Neural cell (in vitro differentiated cells): ENCODE results near the gene PRLH. TPM values are rescaled to one million over a fixed set of nuclear protein-coding genes. Genes with fewer than 3 reads are reported as not detected.

Source experiments
- H2AFZ ChIP-seq: fragments of 200-600, 300-800 bp; sonication (generic), shearing (Covaris generic); 2 replicates; pipeline ENCODE4 v1.6.0; 2014; ENCODE audit warnings: low read depth, mild to moderate bottlenecking, antibody characterized with exemption, low read length, moderate library complexity
- H3F3A ChIP-seq: fragments of 200-600 bp; shearing (Covaris generic); 2 replicates; pipeline ENCODE4 v1.6.1; 2016; ENCODE audit warnings: mild to moderate bottlenecking, moderate library complexity, mixed read lengths, antibody characterized with exemption, low read length; ENCODE audit not compliant: insufficient read depth, poor library complexity, severe bottlenecking
- H3K27ac ChIP-seq: fragments of 200-600, 300-800 bp; sonication (generic), shearing (Covaris generic); 2 replicates; pipeline ENCODE4 v1.5.1; 2014; ENCODE audit warnings: mild to moderate bottlenecking, low read length, moderate library complexity
- H3K27me3 ChIP-seq: fragments of 300-800, 200-600 bp; sonication (generic), shearing (Covaris generic); 2 replicates; pipeline ENCODE4 v1.6.0; 2014; ENCODE audit warnings: mild to moderate bottlenecking, low read depth, low read length, moderate library complexity; ENCODE audit not compliant: insufficient read depth
- H3K36me3 ChIP-seq: fragments of 300-800, 200-600 bp; sonication (generic), shearing (Covaris generic); 2 replicates; pipeline ENCODE4 v1.5.1; 2014; ENCODE audit warnings: mild to moderate bottlenecking, antibody characterized with exemption, low read length, moderate library complexity; ENCODE audit not compliant: insufficient read depth
- H3K4me2 ChIP-seq: fragments of 300-800, 200-600 bp; sonication (generic), shearing (Covaris generic); 2 replicates; pipeline ENCODE4 v1.6.0; 2014; ENCODE audit warnings: mild to moderate bottlenecking, low read length
- H3K4me3 ChIP-seq: fragments of 300-800, 200-600 bp; sonication (generic), shearing (Covaris generic); 2 replicates; pipeline ENCODE4 v1.5.1; 2014; ENCODE audit warnings: mild to moderate bottlenecking, low read length, moderate library complexity
- H3K79me2 ChIP-seq: fragments of 200-600 bp; shearing (Covaris generic); replicated peaks from 2 replicates; pipeline ENCODE4 v1.6.0; 2014; ENCODE audit warnings: mild to moderate bottlenecking, low read length, moderate library complexity; ENCODE audit not compliant: insufficient read depth
- H3K9ac ChIP-seq: fragments of 300-800, 200-600 bp; sonication (generic), shearing (Covaris generic); 2 replicates; pipeline ENCODE4 v1.6.1; 2016; ENCODE audit warnings: mild to moderate bottlenecking, low read length, mixed read lengths
- H3K9me2 ChIP-seq: fragments of 200-600 bp; shearing (Covaris generic); 2 replicates; pipeline ENCODE4 v1.6.1; 2016; ENCODE audit warnings: mild to moderate bottlenecking, low read length, mixed read lengths; ENCODE audit not compliant: insufficient read depth
- H3K9me3 ChIP-seq: fragments of 200-600, 300-800 bp; sonication (generic), shearing (Covaris generic); 2 replicates; pipeline ENCODE4 v1.6.1; 2016; ENCODE audit warnings: mild to moderate bottlenecking, mixed run types, low read length, moderate library complexity, mixed read lengths
- H4K20me1 ChIP-seq: fragments of 200-600 bp; shearing (Covaris generic); 2 replicates; pipeline ENCODE4 v1.6.1; 2016; ENCODE audit warnings: mild to moderate bottlenecking, mixed run types; ENCODE audit not compliant: insufficient read depth
- CTCF ChIP-seq: fragments of 450-650 bp; IDR thresholded peaks from 2 replicates; pipeline ENCODE4 v1.5.1; 2014; ENCODE audit warnings: antibody characterized with exemption, mild to moderate bottlenecking, moderate library complexity; ENCODE audit not compliant: poor library complexity, severe bottlenecking
- EP300 ChIP-seq: fragments of 450-650 bp; conservative IDR thresholded peaks from 2 replicates; pipeline ENCODE4 v1.6.1; 2014; ENCODE audit warnings: antibody characterized with exemption, mild to moderate bottlenecking, moderate library complexity; ENCODE audit not compliant: poor library complexity, severe bottlenecking
- EZH2 ChIP-seq: fragments of 200-600, 300-800 bp; shearing (Covaris generic), sonication (generic); IDR thresholded peaks from 2 replicates; pipeline ENCODE4 v1.6.1; 2014; ENCODE audit warnings: antibody characterized with exemption, low read length, borderline replicate concordance, mild to moderate bottlenecking; ENCODE audit not compliant: insufficient read depth, poor library complexity, severe bottlenecking
- MXI1 ChIP-seq: fragments of 450-650 bp; conservative IDR thresholded peaks from 2 replicates; pipeline ENCODE4 v1.6.1; 2014; ENCODE audit warnings: antibody characterized with exemption, mild to moderate bottlenecking; ENCODE audit not compliant: poor library complexity, severe bottlenecking
- POLR2AphosphoS5 ChIP-seq: IDR thresholded peaks from 2 replicates; pipeline ENCODE4 v1.6.1; 2012
- RAD21 ChIP-seq: fragments of 450-650 bp; conservative IDR thresholded peaks from 2 replicates; pipeline ENCODE4 v1.6.1; 2014; ENCODE audit warnings: antibody characterized with exemption, mild to moderate bottlenecking, moderate library complexity
- REST ChIP-seq: IDR thresholded peaks from 2 replicates; pipeline ENCODE4 v1.6.1; 2012; ENCODE audit warnings: borderline replicate concordance
- SMC3 ChIP-seq: fragments of 450-650 bp; conservative IDR thresholded peaks from 2 replicates; pipeline ENCODE4 v1.6.1; 2014; ENCODE audit warnings: antibody characterized with exemption, mild to moderate bottlenecking, moderate library complexity; ENCODE audit not compliant: poor library complexity
- TAF1 ChIP-seq: IDR thresholded peaks from 2 replicates; pipeline ENCODE4 v1.6.1; 2012; ENCODE audit warnings: low read depth
- polyA plus RNA-seq: library from polyadenylated mRNA; depleted of rRNA; stranded (reverse); fragments of >200 nt; gene quantifications from 2 replicates; pipeline ENCODE4 v1.2.3, GENCODE V29; 2014

The PRLH gene
- polyA plus RNA-seq, 1 donor from 2014 or later: not detected

- H3F3A ChIP-seq: no peaks in the 10 kb centered on the region
- H3K9me3 ChIP-seq: peaks cover 3% of the 10 kb centered on the region
- no peaks in the 10 kb centered on the region for H3K9me2 ChIP-seq
- H3K4me2 ChIP-seq: no peak overlapping the region
- no peak overlapping the region for H3K4me3 ChIP-seq
- no peak overlapping the region for H3K27ac ChIP-seq
- H4K20me1 ChIP-seq: no peaks in the 10 kb centered on the region
- H2AFZ ChIP-seq: no peak overlapping the region
- no peaks in the 10 kb centered on the region for H3K36me3 ChIP-seq
- no peak overlapping the region for H3K9ac ChIP-seq
- TF ChIP-seq SMC3 (no peak), EP300 (no peak), REST (no peak), MXI1 (no peak), POLR2AphosphoS5 (no peak), CTCF (no peak), EZH2 (no peak), RAD21 (no peak), TAF1 (no peak)
- H3K27me3 ChIP-seq: no peaks in the 10 kb centered on the region
- H3K79me2 ChIP-seq: no peaks in the 10 kb centered on the region
Measured at GRCh38 chr2:237557633-237558015, 8.8 kb upstream of the PRLH start.

GRCh38 chr2:237558961-237559641 lies 7.3 kb upstream of the PRLH start:
- H3K4me2 ChIP-seq: no peak overlapping the region
- H3K27me3 ChIP-seq: no peaks in the 10 kb centered on the region
- no peaks in the 10 kb centered on the region for H3F3A ChIP-seq
- H3K4me3 ChIP-seq: no peak overlapping the region
- no peak overlapping the region for H2AFZ ChIP-seq
- TF ChIP-seq MXI1 (no peak), CTCF (no peak), POLR2AphosphoS5 (no peak), RAD21 (no peak), SMC3 (no peak), EP300 (no peak), EZH2 (no peak), TAF1 (no peak), REST (no peak)
- no peaks in the 10 kb centered on the region for H3K36me3 ChIP-seq
- no peaks in the 10 kb centered on the region for H3K79me2 ChIP-seq
- H3K9ac ChIP-seq: no peak overlapping the region
- H3K9me3 ChIP-seq: peaks cover 3% of the 10 kb centered on the region
- no peaks in the 10 kb centered on the region for H3K9me2 ChIP-seq
- no peaks in the 10 kb centered on the region for H4K20me1 ChIP-seq
- no peak overlapping the region for H3K27ac ChIP-seq
